Loucy (cell line): Measurements from ENCODE around the gene KCNK3.

ENCODE experiments used
- H2AFZ ChIP-seq: fragments of 200-600 bp; sonication (generic); 2 replicates; pipeline ENCODE4 v1.6.0; 2016; ENCODE audit warnings: antibody characterized with exemption, mild to moderate bottlenecking, low read length, moderate library complexity
- H3F3A ChIP-seq: fragments of 200-600 bp; 2 replicates; pipeline ENCODE4 v1.6.0; 2016; ENCODE audit warnings: antibody characterized with exemption, low read depth, mild to moderate bottlenecking
- H3K27me3 ChIP-seq: fragments of 200-600 bp; sonication (generic); 2 replicates; pipeline ENCODE4 v1.6.1; 2014; ENCODE audit warnings: low read length, mild to moderate bottlenecking; ENCODE audit not compliant: insufficient read depth, poor library complexity, severe bottlenecking
- H3K36me3 ChIP-seq: fragments of 200-600 bp; sonication (generic); 2 replicates; pipeline ENCODE4 v1.6.1; 2016; ENCODE audit warnings: low read length; ENCODE audit not compliant: insufficient read depth
- H3K4me1 ChIP-seq: fragments of 200-600 bp; sonication (generic); 2 replicates; pipeline ENCODE4 v1.5.1; 2014; ENCODE audit warnings: low read length, mild to moderate bottlenecking; ENCODE audit not compliant: insufficient read depth, poor library complexity, severe bottlenecking
- H3K4me2 ChIP-seq: fragments of 200-600 bp; sonication (generic); 2 replicates; pipeline ENCODE4 v1.6.0; 2014; ENCODE audit warnings: antibody characterized with exemption, low read length, low read depth, mild to moderate bottlenecking; ENCODE audit not compliant: poor library complexity, severe bottlenecking
- H3K4me3 ChIP-seq: fragments of 200-600 bp; sonication (generic); 2 replicates; pipeline ENCODE4 v1.5.1; 2014; ENCODE audit warnings: low read length, mild to moderate bottlenecking, mixed read lengths; ENCODE audit not compliant: poor library complexity, severe bottlenecking
- H3K79me2 ChIP-seq: fragments of 200-600 bp; sonication (generic); 2 replicates; pipeline ENCODE4 v1.6.1; 2014; ENCODE audit warnings: low read length; ENCODE audit not compliant: insufficient read depth
- H3K9ac ChIP-seq: fragments of 200-600 bp; sonication (generic); 2 replicates; pipeline ENCODE4 v1.6.0; 2014; ENCODE audit warnings: mild to moderate bottlenecking, low read depth, low read length, moderate library complexity; ENCODE audit not compliant: poor library complexity, severe bottlenecking
- H3K9me2 ChIP-seq: fragments of 200-600 bp; sonication (generic); replicated peaks from 2 replicates; pipeline ENCODE4 v1.6.1; 2016; ENCODE audit warnings: low read depth, low read length, mixed read lengths
- H3K9me3 ChIP-seq: fragments of 200-600 bp; sonication (generic); 2 replicates; pipeline ENCODE4 v1.6.1; 2014; ENCODE audit warnings: mild to moderate bottlenecking, antibody characterized with exemption, low read length, low read depth; ENCODE audit not compliant: insufficient read depth
- H4K20me1 ChIP-seq: fragments of 200-600 bp; sonication (generic); 2 replicates; pipeline ENCODE4 v1.6.0; 2014; ENCODE audit warnings: antibody characterized with exemption, low read length, mild to moderate bottlenecking; ENCODE audit not compliant: insufficient read depth, poor library complexity, severe bottlenecking
- EZH2phosphoT487 ChIP-seq: fragments of 200-600 bp; IDR thresholded peaks from 2 replicates; pipeline ENCODE4 v1.6.1; 2018; ENCODE audit warnings: antibody characterized with exemption, mild to moderate bottlenecking, moderate library complexity, borderline replicate concordance
- TF ChIP-seq, protein P1 (sequence below): fragments of 200-600 bp; sonication (generic); conservative IDR thresholded peaks from 2 replicates; pipeline ENCODE4 v1.5.1; 2014; ENCODE audit warnings: mild to moderate bottlenecking, antibody characterized with exemption, low read length

Gene KCNK3

DNA sequence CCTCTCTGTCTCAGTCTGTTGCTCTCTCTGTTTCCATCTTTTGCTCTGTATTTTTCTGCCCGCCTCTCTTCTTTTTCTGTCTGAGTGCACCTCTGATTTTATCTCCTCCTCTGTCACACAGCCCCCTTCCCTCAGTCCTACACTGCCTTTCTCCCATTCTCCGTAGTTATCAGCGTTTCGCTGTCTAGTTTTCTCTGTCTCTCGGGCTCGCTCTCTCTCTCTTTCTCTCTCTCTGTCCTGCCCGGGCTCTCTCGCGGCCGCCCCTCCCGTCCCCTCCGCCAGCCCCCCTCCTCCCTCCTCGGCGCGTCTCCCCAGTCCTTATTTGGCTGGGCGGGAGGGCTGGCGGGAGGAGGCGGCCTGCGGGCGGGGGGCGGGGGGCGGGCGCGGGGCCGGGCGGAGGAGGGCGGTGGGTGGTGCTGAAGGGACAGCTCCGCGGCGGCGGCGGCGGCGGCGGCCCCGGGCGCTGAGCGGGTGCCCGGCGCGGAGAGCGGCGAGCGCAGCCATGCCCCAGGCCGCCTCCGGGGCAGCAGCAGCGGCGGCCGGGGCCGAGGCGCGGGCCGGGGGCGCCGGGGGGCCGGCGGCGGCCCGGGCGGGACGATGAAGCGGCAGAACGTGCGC, at the start of gene KCNK3:
Gene KCNK3, plus strand, starts transcription at position 444 of the 618 bp plus-strand sequence. Its CDS starts 154 bp downstream, at position 598.
- TF ChIP-seq, protein P1, sequence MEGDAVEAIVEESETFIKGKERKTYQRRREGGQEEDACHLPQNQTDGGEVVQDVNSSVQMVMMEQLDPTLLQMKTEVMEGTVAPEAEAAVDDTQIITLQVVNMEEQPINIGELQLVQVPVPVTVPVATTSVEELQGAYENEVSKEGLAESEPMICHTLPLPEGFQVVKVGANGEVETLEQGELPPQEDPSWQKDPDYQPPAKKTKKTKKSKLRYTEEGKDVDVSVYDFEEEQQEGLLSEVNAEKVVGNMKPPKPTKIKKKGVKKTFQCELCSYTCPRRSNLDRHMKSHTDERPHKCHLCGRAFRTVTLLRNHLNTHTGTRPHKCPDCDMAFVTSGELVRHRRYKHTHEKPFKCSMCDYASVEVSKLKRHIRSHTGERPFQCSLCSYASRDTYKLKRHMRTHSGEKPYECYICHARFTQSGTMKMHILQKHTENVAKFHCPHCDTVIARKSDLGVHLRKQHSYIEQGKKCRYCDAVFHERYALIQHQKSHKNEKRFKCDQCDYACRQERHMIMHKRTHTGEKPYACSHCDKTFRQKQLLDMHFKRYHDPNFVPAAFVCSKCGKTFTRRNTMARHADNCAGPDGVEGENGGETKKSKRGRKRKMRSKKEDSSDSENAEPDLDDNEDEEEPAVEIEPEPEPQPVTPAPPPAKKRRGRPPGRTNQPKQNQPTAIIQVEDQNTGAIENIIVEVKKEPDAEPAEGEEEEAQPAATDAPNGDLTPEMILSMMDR: no peak
- no peak for TF ChIP-seq EZH2phosphoT487
- Histone ChIP-seq H3K79me2 (no peaks in the 10 kb centered on the region), H4K20me1 (no peaks in the 10 kb centered on the region), H3K9me2 (no peaks in the 10 kb centered on the region), H3K36me3 (no peaks in the 10 kb centered on the region), H3K4me2 (no peak within 1 kb of the TSS), H3K4me3 (no peak within 1 kb of the TSS), H3K27me3 (no peaks in the 10 kb centered on the region), H3K9me3 (no peaks in the 10 kb centered on the region), H2AFZ (no peak within 1 kb of the TSS), H3K9ac (no peak within 1 kb of the TSS), H3K4me1 (peaks cover 3% of the 10 kb centered on the region), H3F3A (no peaks in the 10 kb centered on the region)

GRCh38 chr2:26644188-26644835, 48.2 kb upstream of the KCNK3 start:
- Histone ChIP-seq H3K4me1 (no peaks in the 10 kb centered on the region), H3K79me2 (no peaks in the 10 kb centered on the region), H3F3A (no peaks in the 10 kb centered on the region), H4K20me1 (no peaks in the 10 kb centered on the region), H3K9ac (no peak overlapping the region), H3K4me3 (no peak overlapping the region), H3K27me3 (no peaks in the 10 kb centered on the region), H3K9me2 (no peaks in the 10 kb centered on the region), H2AFZ (no peak overlapping the region), H3K4me2 (no peak overlapping the region), H3K36me3 (no peaks in the 10 kb centered on the region), H3K9me3 (no peaks in the 10 kb centered on the region)
- TF ChIP-seq EZH2phosphoT487: no peak
- TF ChIP-seq, protein P1: no peak

- no peaks in the 10 kb centered on the region for H3F3A ChIP-seq
- H3K4me2 ChIP-seq: no peak overlapping the region
- no peaks in the 10 kb centered on the region for H4K20me1 ChIP-seq
- H3K9me3 ChIP-seq: no peaks in the 10 kb centered on the region
- H2AFZ ChIP-seq: no peak overlapping the region
- no peaks in the 10 kb centered on the region for H3K9me2 ChIP-seq
- H3K79me2 ChIP-seq: no peaks in the 10 kb centered on the region
- no peaks in the 10 kb centered on the region for H3K27me3 ChIP-seq
- no peak overlapping the region for H3K9ac ChIP-seq
- no peak for TF ChIP-seq EZH2phosphoT487
- TF ChIP-seq, protein P1: no peak
- no peaks in the 10 kb centered on the region for H3K36me3 ChIP-seq
- no peaks in the 10 kb centered on the region for H3K4me1 ChIP-seq
- no peak overlapping the region for H3K4me3 ChIP-seq
These were observed 46.8 kb upstream of the KCNK3 start for GRCh38 chr2:26645762-26646161.
